ENCODE measurements around the gene DNAJC10.

The DNAJC10 gene

GRCh38 chr2:182792441-182792840 is 76.4 kb downstream of the DNAJC10 start:
- no peak for DNase-seq (ENCODE audit: low spot score)

DNA sequence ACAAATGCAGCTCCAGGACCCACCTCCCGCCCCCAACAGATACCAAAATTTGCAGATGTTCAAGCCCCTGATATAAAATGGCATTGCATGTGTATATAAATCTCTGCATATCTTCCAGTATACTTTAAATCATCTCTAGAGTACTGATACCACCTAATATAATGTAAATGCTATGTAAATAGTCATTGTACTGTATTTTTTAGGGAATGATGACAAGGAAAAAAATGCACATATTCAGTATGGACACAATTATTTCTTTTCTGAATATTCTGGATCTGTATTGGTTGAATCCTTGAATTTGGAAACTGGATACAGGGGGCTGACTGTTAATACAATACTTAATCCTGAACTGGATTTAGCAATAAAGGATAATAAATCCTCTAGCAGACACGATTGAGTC is 82.7 kb downstream of the DNAJC10 start:
- DNase-seq (ENCODE audit: low spot score) = no peak

DNA sequence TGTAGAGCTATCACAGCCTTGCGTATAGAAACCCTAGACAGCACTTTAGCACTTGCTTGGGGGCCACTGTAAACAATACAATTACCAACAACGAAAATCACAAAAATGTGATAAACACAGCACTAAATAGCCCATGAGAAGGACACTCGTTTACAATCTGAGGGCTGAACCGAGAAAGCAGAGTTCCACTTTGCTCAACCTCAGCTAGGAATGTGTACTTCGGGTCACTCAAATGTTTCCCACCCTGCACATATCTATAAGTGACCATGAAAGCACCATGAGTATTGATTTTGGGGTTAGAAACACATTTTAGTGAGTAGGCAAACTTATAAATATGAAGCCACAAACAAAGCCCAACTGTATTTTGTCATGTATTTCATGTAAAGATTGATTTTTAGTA is 88.1 kb downstream of the DNAJC10 start:
- no peak for DNase-seq (ENCODE audit: low spot score)

DNA sequence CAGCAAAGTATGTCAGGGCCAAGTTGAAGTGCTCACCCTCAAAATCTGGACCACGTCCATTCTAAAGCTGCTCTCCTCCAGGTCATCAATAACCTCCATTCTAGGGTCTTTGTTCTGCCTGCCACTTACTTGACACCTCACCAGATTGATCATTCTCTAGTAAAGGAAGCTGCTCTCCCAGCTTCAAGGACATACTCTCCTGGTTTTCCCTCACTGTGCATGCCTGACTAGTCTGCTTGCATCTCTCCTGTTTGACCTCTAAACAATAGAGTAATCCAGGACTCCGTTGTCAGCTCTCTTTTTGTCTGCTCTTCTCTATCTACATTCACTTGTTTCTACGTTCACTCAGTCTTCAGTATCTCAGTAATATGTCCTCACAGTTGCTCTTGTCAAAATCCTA is 91.3 kb downstream of the DNAJC10 start:
- no peak for DNase-seq (ENCODE audit: low spot score)

- DNase-seq (ENCODE audit: low spot score) = no peak
Observed at GRCh38 chr2:182810087-182810486, 94.0 kb downstream of the DNAJC10 start.

DNA sequence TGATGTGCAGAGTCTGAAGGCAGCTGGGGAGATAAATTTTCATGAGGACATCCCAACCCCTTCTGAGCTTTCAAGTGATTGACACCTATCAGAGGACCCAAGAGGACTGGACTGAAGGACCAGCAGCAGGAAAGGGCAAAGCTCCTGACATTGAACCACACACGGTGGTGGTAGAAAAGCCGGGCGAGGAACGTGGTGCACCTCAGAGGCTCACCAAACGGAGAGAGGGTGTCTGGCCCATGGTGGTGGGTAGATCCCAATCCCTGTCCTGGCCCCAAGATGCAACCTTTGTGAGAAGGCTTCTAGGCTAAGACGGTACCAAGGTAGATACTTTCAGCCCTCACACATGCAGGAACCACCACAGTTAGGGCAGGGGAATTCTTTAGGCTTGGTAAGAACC is 98.3 kb downstream of the DNAJC10 start:
- DNase-seq (ENCODE audit: low spot score) = no peak

DNA sequence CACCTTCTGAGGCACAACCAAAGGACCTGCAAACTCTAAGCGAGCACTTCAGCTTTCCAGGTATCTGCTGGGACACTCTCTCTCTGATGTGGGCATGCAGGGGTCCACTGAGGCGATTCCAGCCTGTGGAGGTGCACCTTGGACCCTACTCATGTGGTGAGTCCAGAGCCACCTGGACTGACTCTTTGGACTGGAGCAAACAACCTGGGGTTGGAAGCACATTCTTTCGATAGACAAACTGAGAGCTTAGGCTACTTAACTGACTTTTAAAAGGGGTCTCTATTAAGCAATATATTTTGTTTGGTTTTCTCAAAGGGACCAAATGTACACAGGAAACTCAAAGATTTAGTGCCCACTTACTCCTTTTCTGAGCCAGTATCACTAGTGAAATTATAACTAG is 98.7 kb downstream of the DNAJC10 start:
- DNase-seq (ENCODE audit: low spot score) = no peak

- DNase-seq (ENCODE audit: low spot score) = no peak
Observed at GRCh38 chr2:182816866-182817265, 100.8 kb downstream of the DNAJC10 start.

GRCh38 chr2:182817558-182817957 is 101.5 kb downstream of the DNAJC10 start:
- DNase-seq (ENCODE audit: low spot score) = no peak

- no peak for DNase-seq (ENCODE audit: low spot score)
Observed at GRCh38 chr2:182818501-182818900, 102.4 kb downstream of the DNAJC10 start.

- no peak for DNase-seq (ENCODE audit: low spot score)
Observed at GRCh38 chr2:182818925-182819324, 102.9 kb downstream of the DNAJC10 start.

GRCh38 chr2:182819412-182819811 is 103.4 kb downstream of the DNAJC10 start:
- no peak for DNase-seq (ENCODE audit: low spot score)

- no peak for DNase-seq (ENCODE audit: low spot score)
Observed at GRCh38 chr2:182821182-182821581, 105.1 kb downstream of the DNAJC10 start.

GRCh38 chr2:182822733-182823132 is 106.7 kb downstream of the DNAJC10 start:
- DNase-seq (ENCODE audit: low spot score) = no peak

DNA sequence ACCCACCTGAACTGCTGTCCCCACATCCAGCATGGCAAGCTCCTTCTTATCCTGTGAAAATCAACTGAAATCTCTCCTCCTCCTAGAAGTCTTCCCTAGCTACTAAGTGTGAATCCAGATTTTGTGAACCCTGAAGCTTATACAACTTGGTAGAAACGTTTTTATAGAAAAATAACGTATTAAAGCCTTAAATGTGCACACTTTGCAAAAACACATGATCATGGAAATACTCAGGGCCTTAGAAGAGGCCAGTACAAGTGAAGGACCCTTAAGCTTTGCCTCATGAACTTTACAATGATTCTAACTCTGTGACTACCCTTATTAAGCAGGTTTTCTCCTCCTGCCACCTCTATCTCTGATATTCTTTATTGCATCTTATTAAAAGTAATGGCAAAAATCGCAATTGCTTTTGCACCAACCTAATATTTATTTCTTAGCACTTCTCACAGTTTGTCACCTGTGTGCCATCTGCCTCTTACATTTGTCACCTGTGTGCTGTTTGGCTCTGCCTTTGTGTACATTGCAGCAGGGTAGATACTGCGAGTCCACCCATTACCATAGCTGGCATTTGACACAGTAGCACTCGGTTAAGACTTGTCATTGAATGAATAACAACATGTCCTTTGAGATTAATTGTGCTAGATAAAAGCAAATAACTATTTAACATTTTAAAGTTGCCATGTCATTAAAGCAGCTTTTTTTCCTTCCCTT is 108.2 kb downstream of the DNAJC10 start:
- DNase-seq (ENCODE audit: low spot score) = no peak

- no peak for DNase-seq (ENCODE audit: low spot score)
Observed at GRCh38 chr2:182824767-182825158, 108.7 kb downstream of the DNAJC10 start.

- DNase-seq (ENCODE audit: low spot score) = no peak
Observed at GRCh38 chr2:182826064-182826463, 110.0 kb downstream of the DNAJC10 start.

DNA sequence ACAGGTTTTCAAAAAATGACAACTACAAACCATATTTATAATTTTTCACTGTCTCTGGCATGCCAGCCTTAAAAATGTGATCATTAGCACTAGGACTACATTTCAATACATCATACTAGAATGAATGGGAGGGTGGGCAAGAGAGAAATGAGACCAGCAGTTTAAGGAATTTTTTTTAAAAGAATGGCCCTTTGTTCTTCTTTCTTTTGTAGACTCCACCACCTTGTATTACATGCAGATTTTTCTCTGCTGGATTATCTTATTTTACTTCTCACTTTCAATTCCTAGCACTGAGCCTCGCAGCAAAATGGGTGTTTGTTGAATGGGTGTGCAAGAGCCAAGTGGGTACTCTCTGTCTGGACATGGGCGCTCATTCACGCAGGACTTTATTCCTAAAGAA is 110.4 kb downstream of the DNAJC10 start:
- no peak for DNase-seq (ENCODE audit: low spot score)

GRCh38 chr2:182827182-182827879 is 111.3 kb downstream of the DNAJC10 start:
- no peak for DNase-seq (ENCODE audit: low spot score)

DNA sequence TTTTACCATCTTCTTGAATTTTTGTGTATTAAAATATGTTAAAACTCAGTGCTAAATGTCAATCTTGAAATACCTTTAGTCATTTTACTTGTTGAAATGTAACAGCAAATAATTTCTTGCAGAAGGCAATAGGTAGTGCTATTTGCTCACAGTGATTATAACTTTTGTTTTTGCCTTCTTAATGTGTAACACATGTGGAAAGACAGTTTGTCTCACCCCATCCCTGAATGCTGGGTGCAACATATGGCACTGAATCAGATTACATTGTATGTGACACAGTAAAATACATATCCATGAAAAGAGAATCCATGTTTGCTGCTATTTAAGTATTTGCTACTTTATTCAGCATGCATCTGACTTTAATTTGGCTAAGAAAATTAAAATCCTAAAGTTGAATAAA is 115.0 kb downstream of the DNAJC10 start:
- DNase-seq (ENCODE audit: low spot score) = no peak

DNA sequence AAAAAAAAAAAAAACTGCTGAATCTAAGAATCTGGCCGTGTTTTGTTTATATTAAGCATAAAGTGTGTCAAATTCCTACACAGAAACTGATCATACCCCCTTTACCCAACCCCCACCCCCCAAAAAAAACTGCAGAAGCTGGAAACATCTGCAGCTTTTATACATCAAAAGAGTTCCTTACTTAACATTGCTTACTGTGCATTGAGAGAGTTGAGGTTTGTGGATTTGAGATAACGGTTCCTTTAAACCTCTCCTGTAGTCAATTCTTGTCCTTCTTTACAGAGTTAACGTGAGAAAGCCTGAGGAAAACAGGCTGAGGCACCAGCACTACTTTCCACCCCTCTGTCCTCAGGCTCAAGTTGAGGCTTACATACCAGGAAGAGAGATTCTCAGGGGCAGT is 115.9 kb downstream of the DNAJC10 start:
- DNase-seq (ENCODE audit: low spot score) = no peak

- DNase-seq (ENCODE audit: low spot score) = no peak
Observed at GRCh38 chr2:182833084-182833854, 117.2 kb downstream of the DNAJC10 start.

- DNase-seq (ENCODE audit: low spot score) = no peak
Observed at GRCh38 chr2:182834293-182834692, 118.2 kb downstream of the DNAJC10 start.

All from Ammon's horn (tissue), 1 donor.